ENCODE measurements around the gene PARVB.

PARVB gene

DNA sequence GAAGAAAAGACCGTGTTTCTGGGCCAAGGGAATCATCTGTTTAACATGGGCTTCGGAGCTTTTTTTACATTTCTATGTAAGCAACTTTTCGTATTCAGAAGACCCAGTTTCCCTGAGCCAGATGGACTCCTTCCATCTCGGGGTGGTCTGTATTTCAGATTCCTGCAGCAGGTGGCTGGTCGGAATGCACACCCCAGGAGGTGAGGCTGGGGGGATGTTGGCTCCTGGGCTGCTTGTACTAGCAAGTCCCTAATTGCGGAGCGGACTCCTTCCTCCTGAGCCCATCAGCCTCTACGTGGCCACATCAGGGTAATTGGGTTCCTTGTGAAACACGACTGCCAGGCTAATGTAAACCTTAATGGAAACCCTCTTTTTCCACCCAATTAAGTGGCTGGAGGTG is 58.7 kb downstream of the PARVB start:
- no peak overlapping the region for H3K27ac ChIP-seq (ENCODE audit: low read depth, low read length)

DNA sequence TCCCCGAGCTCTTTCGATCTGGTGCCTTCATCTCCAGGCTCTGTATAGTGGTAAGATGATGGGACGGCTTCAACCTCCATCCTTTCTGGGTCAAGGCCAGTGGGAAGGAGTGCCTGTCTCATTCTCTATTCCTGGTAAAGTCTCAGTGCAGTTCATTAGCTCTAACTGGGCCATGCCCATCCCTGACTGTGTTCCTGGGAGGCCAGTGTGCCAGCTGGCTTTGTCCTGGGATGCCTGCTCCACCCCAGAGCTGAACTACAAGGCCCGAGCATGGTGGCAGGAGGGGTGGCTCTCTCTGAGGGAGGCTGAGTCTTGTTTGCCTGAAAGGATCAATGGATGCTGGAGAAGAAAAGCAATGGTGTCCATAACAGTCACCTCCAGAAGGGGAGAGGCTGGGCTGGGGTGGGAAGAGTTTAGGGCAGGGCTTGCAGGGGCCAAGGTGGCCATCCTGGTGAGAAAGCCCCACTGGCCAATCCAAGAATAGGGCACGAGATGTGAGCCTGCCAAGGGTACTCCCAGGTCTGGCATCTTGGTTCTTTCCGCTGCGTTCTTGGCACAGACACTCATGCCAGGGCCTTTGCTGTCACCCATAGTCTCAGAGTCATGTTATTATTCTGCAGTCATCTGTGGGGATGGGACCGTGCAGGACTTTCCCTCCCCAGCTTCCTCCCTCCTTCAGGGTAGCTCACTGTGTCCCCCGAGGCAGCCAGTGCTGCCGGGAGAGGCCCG is 60.1 kb downstream of the PARVB start:
- Histone ChIP-seq H3K4me3 (ENCODE audit: low read depth in 1 of 5, low read length in 5 of 5) (no peak overlapping the region), H3K27me3 (ENCODE audit: control insufficient read depth in 5 of 5, insufficient read depth in 4 of 5, low read length in 5 of 5) (no peaks in the 10 kb centered on the region), H3K4me1 (ENCODE audit: control insufficient read depth in 5 of 5, insufficient read depth in 5 of 5, low read length in 5 of 5) (peaks cover 0 to 22% (median 12%) of the 10 kb centered on the region in 5 donors), H3K27ac (ENCODE audit: low read depth, low read length) (no peak overlapping the region), H3K9ac (ENCODE audit: low read length in 5 of 5) (no peak overlapping the region), H3K9me3 (ENCODE audit: control insufficient read depth in 5 of 5, low read length in 5 of 5) (peaks cover 0 to 13% (median 11%) of the 10 kb centered on the region in 5 donors), H3K36me3 (ENCODE audit: control insufficient read depth in 5 of 5, insufficient read depth in 5 of 5, low read length in 5 of 5) (peaks cover 0 to 32% (median 8%) of the 10 kb centered on the region in 5 donors)

More for the DNA sequence above, 58.7 kb downstream of the PARVB start:
- Histone ChIP-seq H3K4me3 (ENCODE audit: low read depth in 1 of 5, low read length in 5 of 5) (no peak overlapping the region), H3K36me3 (ENCODE audit: control insufficient read depth in 5 of 5, insufficient read depth in 5 of 5, low read length in 5 of 5) (peaks cover 0 to 32% (median 8%) of the 10 kb centered on the region in 5 donors), H3K9me3 (ENCODE audit: control insufficient read depth in 5 of 5, low read length in 5 of 5) (peaks cover 0 to 13% (median 11%) of the 10 kb centered on the region in 5 donors), H3K4me1 (ENCODE audit: control insufficient read depth in 5 of 5, insufficient read depth in 5 of 5, low read length in 5 of 5) (peaks cover 0 to 18% (median 9%) of the 10 kb centered on the region in 5 donors), H3K27me3 (ENCODE audit: control insufficient read depth in 5 of 5, insufficient read depth in 4 of 5, low read length in 5 of 5) (no peaks in the 10 kb centered on the region), H3K9ac (ENCODE audit: low read length in 5 of 5) (no peak overlapping the region)

DNA sequence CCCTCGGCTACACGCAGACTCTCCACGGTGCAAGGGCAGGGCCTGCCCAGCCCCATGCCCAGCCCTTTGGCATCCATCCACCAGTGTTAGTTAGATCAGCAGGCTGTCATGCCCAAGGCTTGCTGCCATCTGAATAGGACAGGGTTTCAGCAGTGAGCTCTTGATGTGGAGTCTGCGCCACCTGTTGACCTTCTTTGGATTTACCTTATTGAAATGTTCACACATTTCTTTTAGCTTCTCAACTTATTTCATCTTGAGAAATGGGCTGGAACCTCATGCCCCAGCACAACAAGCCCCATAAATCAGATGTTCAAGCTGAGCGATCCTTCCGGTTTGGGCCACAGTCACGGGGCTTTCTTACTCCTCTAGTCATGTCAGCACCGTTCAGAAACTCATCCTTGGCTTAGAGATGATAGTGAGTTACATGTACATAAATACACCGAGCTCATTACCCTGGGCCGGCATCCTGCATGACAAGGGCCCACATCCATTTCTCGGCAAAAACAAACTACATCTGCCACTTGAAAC is 61.7 kb downstream of the PARVB start:
- Histone ChIP-seq H3K4me3 (ENCODE audit: low read depth in 1 of 5, low read length in 5 of 5) (no peak overlapping the region), H3K9me3 (ENCODE audit: control insufficient read depth in 5 of 5, low read length in 5 of 5) (peaks cover 0 to 13% (median 11%) of the 10 kb centered on the region in 5 donors), H3K36me3 (ENCODE audit: control insufficient read depth in 5 of 5, insufficient read depth in 5 of 5, low read length in 5 of 5) (peaks cover 0 to 32% (median 8%) of the 10 kb centered on the region in 5 donors), H3K4me1 (ENCODE audit: control insufficient read depth in 5 of 5, insufficient read depth in 5 of 5, low read length in 5 of 5) (peaks cover 0 to 22% (median 12%) of the 10 kb centered on the region in 5 donors), H3K9ac (ENCODE audit: low read length in 5 of 5) (no peak overlapping the region), H3K27me3 (ENCODE audit: control insufficient read depth in 5 of 5, insufficient read depth in 4 of 5, low read length in 5 of 5) (no peaks in the 10 kb centered on the region), H3K27ac (ENCODE audit: low read depth, low read length) (no peak overlapping the region)

DNA sequence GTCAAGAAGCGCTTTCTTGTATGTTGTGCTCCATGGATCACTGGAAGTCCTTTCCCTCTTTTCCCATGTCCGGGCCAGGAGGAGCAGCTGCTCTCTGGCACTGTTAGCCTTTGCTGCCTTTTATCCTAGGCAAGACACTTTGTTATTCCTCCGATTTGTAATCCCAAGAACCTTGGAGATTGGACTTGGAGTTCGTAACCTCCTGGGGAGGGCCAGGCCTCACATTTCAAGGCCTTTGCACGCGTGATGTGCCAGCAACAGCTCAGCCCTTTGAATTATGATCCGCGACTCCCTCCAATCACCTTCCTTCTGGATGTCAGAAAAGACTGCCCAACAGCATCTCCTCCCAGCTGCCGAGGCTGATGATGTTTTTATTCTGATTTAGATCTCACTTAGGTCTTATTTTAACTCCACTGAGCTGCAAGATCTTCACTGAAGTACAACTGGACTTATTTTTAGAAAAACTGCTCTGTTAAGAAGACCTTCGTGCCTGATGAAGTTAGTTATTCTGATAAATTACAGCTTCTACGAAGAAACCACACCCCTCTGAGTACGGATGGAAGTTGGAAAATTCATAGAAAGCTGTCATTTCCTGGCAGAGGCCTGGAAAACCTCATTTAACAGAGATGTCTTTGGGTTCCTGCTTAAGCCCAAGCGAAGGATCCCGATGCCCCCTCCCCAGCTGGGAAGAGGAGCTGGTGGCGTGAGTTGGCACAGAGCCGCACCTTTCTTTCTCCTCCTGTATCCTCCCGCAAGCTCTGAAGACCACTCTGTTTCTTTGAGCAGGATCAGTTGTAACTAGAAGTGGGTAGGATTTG is 62.4 kb downstream of the PARVB start:
- Histone ChIP-seq H3K36me3 (ENCODE audit: control insufficient read depth in 5 of 5, insufficient read depth in 5 of 5, low read length in 5 of 5) (peaks cover 0 to 32% (median 8%) of the 10 kb centered on the region in 5 donors), H3K4me1 (ENCODE audit: control insufficient read depth in 5 of 5, insufficient read depth in 5 of 5, low read length in 5 of 5) (peaks cover 0 to 21% (median 12%) of the 10 kb centered on the region in 5 donors)

DNA sequence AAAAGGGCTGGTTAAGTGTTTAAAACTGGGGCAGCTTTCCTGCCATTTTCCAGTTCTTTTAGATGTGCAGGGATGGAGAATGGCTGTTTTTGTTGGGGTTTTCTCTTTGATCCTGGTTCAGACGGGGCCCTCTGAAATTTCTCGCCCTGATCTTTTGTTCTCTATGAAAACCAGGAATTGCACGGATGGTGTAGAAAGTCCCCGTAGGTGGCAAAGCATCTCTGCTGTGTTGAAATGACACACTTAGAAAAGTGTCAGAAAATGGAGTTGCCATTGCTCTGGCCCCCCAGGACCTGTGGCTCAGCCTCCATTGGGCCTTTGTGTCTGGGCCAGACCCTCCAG is 63.0 kb downstream of the PARVB start:
- no peak overlapping the region for H3K9ac ChIP-seq (ENCODE audit: low read length in 5 of 5)
- H3K4me3 ChIP-seq (ENCODE audit: low read depth in 1 of 5, low read length in 5 of 5) = no peak overlapping the region
- no peaks in the 10 kb centered on the region for H3K27me3 ChIP-seq (ENCODE audit: control insufficient read depth in 5 of 5, insufficient read depth in 4 of 5, low read length in 5 of 5)
- peaks cover 0 to 21% (median 12%) of the 10 kb centered on the region in 5 donors for H3K4me1 ChIP-seq (ENCODE audit: control insufficient read depth in 5 of 5, insufficient read depth in 5 of 5, low read length in 5 of 5)
- peaks cover 0 to 28% (median 8%) of the 10 kb centered on the region in 5 donors for H3K36me3 ChIP-seq (ENCODE audit: control insufficient read depth in 5 of 5, insufficient read depth in 5 of 5, low read length in 5 of 5)
- peaks cover 0 to 13% (median 11%) of the 10 kb centered on the region in 5 donors for H3K9me3 ChIP-seq (ENCODE audit: control insufficient read depth in 5 of 5, low read length in 5 of 5)
- H3K27ac ChIP-seq (ENCODE audit: low read depth, low read length) = no peak overlapping the region

More for the DNA sequence above, 62.4 kb downstream of the PARVB start:
- Histone ChIP-seq H3K27me3 (ENCODE audit: control insufficient read depth in 5 of 5, insufficient read depth in 4 of 5, low read length in 5 of 5) (no peaks in the 10 kb centered on the region), H3K27ac (ENCODE audit: low read depth, low read length) (no peak overlapping the region), H3K9ac (ENCODE audit: low read length in 5 of 5) (peak overlapping the region in 1 of 5 donors; percentile 57), H3K4me3 (ENCODE audit: low read depth in 1 of 5, low read length in 5 of 5) (no peak overlapping the region), H3K9me3 (ENCODE audit: control insufficient read depth in 5 of 5, low read length in 5 of 5) (peaks cover 0 to 13% (median 11%) of the 10 kb centered on the region in 5 donors)

DNA sequence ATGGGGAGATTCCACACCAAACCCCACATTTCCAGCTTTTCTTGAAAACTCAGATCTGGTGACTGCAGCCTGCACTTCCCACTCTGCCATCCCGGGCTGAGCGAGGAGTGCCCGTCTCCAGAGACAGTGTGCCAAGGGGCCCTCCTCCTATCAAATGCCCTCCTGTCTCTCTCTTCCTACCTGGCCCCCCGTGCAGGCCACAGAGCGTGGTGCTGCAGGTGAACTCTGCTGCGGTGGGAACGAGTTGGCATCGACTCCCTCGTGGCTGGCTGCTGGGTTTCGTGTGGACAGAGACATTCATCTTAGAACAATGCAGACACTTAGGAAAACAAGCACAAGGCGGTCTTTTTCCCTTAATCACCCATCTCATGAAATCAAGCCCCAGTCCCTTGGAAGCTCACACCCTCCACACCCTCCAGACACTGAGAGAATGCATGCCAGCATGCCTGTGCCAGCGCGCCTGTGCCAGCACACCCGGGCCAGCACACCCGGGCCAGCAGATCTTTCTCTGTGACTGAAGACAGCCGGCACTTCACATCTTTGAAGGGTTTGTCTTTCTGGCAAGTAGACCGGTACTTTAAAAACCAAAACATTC is 65.0 kb downstream of the PARVB start:
- no peak overlapping the region for H3K9ac ChIP-seq (ENCODE audit: low read length in 5 of 5)

DNA sequence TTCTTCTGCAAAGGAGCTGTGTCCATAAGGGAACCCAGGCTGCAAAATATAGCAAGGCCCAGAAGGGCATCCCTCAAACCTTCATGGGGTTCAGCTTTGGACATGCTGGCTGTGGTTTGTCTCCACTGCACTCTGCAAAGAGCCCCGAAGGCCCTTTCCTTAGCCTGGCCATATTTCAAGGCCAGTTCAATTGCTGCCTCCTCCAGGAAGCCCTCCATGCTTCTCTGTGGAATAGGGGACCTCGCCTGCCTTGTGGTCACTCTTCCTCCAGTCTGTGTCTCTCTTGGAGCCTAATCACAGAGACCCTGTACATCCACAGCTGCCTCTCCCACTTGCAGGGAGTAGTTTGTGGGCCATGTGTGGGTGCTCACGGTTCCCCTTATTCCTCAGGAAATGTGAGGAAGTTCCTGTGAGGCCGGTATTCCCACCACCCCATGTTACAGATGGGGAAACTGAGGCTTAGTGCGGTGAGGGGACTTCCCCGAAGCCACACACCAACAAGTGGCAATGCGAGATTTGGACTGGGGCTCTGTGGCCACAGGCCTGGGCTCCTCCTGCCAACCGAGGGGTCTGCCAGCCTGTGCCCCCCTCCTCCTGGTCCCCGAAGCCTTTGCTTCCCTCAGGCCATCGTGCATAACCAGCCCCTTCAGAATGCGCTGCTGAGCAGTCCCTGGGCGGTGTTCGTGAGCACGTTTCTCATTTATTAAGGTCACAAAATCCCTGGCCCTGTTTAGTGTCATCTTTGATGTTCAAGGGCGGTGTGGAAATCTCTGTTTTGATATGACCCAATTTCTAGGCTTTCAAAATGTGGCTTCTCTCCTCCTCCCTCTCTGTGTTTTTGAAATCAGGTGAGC is 65.8 kb downstream of the PARVB start:
- H3K9me3 ChIP-seq (ENCODE audit: control insufficient read depth in 5 of 5, low read length in 5 of 5) = peaks cover 0 to 3% (median 1%) of the 10 kb centered on the region in 5 donors
- no peak overlapping the region for H3K27ac ChIP-seq (ENCODE audit: low read depth, low read length)
- no peaks in the 10 kb centered on the region for H3K27me3 ChIP-seq (ENCODE audit: control insufficient read depth in 5 of 5, insufficient read depth in 4 of 5, low read length in 5 of 5)
- peaks cover 0 to 30% (median 15%) of the 10 kb centered on the region in 5 donors for H3K36me3 ChIP-seq (ENCODE audit: control insufficient read depth in 5 of 5, insufficient read depth in 5 of 5, low read length in 5 of 5)
- peaks cover 0 to 21% (median 12%) of the 10 kb centered on the region in 5 donors for H3K4me1 ChIP-seq (ENCODE audit: control insufficient read depth in 5 of 5, insufficient read depth in 5 of 5, low read length in 5 of 5)
- H3K4me3 ChIP-seq (ENCODE audit: low read depth in 1 of 5, low read length in 5 of 5) = no peak overlapping the region
- no peak overlapping the region for H3K9ac ChIP-seq (ENCODE audit: low read length in 5 of 5)

More for the DNA sequence above, 65.0 kb downstream of the PARVB start:
- Histone ChIP-seq H3K36me3 (ENCODE audit: control insufficient read depth in 5 of 5, insufficient read depth in 5 of 5, low read length in 5 of 5) (peaks cover 0 to 29% (median 10%) of the 10 kb centered on the region in 5 donors), H3K9me3 (ENCODE audit: control insufficient read depth in 5 of 5, low read length in 5 of 5) (peaks cover 0 to 11% (median 9%) of the 10 kb centered on the region in 5 donors), H3K4me3 (ENCODE audit: low read depth in 1 of 5, low read length in 5 of 5) (no peak overlapping the region), H3K4me1 (ENCODE audit: control insufficient read depth in 5 of 5, insufficient read depth in 5 of 5, low read length in 5 of 5) (peaks cover 0 to 21% (median 12%) of the 10 kb centered on the region in 5 donors), H3K27me3 (ENCODE audit: control insufficient read depth in 5 of 5, insufficient read depth in 4 of 5, low read length in 5 of 5) (no peaks in the 10 kb centered on the region), H3K27ac (ENCODE audit: low read depth, low read length) (no peak overlapping the region)

DNA sequence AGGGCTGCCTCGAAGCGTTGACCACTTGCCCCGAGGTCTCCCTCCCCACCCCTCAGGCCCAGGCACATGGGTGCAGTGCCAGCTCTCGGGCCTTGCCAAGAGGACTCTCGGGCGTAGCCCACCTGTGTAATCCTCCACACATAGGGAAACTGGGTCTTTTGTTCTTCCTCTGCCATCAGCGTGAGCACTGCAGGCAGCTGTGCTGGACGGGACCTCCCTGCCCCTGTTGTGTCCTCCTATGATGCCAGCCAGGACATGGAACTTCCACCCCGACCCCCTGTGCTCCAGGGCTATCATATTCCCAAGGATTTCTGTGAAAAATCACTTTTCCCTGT is 66.4 kb downstream of the PARVB start:
- Histone ChIP-seq H3K9ac (ENCODE audit: low read length in 5 of 5) (no peak overlapping the region), H3K9me3 (ENCODE audit: control insufficient read depth in 5 of 5, low read length in 5 of 5) (no peaks in the 10 kb centered on the region), H3K4me1 (ENCODE audit: control insufficient read depth in 5 of 5, insufficient read depth in 5 of 5, low read length in 5 of 5) (peaks cover 0 to 21% (median 12%) of the 10 kb centered on the region in 5 donors), H3K27ac (ENCODE audit: low read depth, low read length) (no peak overlapping the region), H3K4me3 (ENCODE audit: low read depth in 1 of 5, low read length in 5 of 5) (no peak overlapping the region), H3K27me3 (ENCODE audit: control insufficient read depth in 5 of 5, insufficient read depth in 4 of 5, low read length in 5 of 5) (no peaks in the 10 kb centered on the region), H3K36me3 (ENCODE audit: control insufficient read depth in 5 of 5, insufficient read depth in 5 of 5, low read length in 5 of 5) (peaks cover 0 to 36% (median 21%) of the 10 kb centered on the region in 5 donors)

DNA sequence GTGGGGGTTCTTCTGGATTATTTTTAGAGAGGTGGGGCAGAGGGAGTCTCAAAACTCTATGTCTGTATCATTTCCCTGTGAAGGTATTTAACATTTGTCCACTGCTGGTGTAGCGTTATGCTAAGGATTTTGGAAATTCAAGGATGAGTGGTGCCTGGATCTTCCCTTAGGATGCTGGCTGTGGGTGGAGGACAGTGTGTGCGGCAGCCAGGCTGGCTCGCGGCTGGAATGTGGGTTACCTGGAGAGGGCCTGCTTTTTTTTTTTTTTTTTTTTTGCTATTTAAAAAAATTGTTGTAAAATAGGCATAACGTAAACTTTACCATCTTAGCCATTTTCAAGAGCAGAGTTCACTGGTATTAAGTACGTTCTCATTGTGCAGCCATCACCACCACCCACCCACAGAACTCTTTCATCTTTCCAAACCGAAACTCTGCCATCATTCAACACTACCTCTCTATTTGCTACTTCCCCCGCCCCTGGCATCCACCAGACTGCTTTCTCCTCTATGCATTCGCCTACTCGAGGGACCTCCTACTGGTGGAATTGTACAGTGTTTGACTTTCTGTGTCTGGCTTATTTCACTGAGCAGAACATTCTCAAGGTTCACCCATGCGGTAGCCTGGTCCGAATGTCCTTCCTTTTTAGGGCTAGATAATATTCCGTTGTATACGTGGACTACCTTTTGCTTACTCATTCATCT is 67.1 kb downstream of the PARVB start:
- Histone ChIP-seq H3K27me3 (ENCODE audit: control insufficient read depth in 5 of 5, insufficient read depth in 4 of 5, low read length in 5 of 5) (no peaks in the 10 kb centered on the region), H3K9ac (ENCODE audit: low read length in 5 of 5) (no peak overlapping the region), H3K4me1 (ENCODE audit: control insufficient read depth in 5 of 5, insufficient read depth in 5 of 5, low read length in 5 of 5) (peaks cover 0 to 17% (median 7%) of the 10 kb centered on the region in 5 donors), H3K27ac (ENCODE audit: low read depth, low read length) (no peak overlapping the region), H3K36me3 (ENCODE audit: control insufficient read depth in 5 of 5, insufficient read depth in 5 of 5, low read length in 5 of 5) (peaks cover 0 to 40% (median 26%) of the 10 kb centered on the region in 5 donors), H3K4me3 (ENCODE audit: low read depth in 1 of 5, low read length in 5 of 5) (no peak overlapping the region), H3K9me3 (ENCODE audit: control insufficient read depth in 5 of 5, low read length in 5 of 5) (no peaks in the 10 kb centered on the region)
